NCI-H1092 (cell line): Measurements from ENCODE around the gene GPR180.
"Not testable (repeated sequence)": the region's sequence is repeated elsewhere in the genome, so short reads cannot be mapped to it uniquely, and the experiment has no call there.

Source experiments
- DNase-seq: peaks from one replicate; lab custom pipeline; 2025; lab: John Stamatoyannopoulos, UW

GPR180 gene

GRCh38 chr13:94596575-94596971, 5.1 kb upstream of the GPR180 start:
- no peak for DNase-seq

GRCh38 chr13:94598281-94598680, 3.4 kb upstream of the GPR180 start:
- DNase-seq = no peak

GRCh38 chr13:94599877-94600276, 1.8 kb upstream of the GPR180 start:
- DNase-seq = no peak

GRCh38 chr13:94602467-94602866, 810 bp downstream of the GPR180 start:
- no peak for DNase-seq

GRCh38 chr13:94607056-94607455, 5.4 kb downstream of the GPR180 start:
- no peak for DNase-seq

- DNase-seq = no peak
Observed at GRCh38 chr13:94607939-94608338, 6.3 kb downstream of the GPR180 start.

GRCh38 chr13:94608586-94608985, 6.9 kb downstream of the GPR180 start:
- DNase-seq = no peak

GRCh38 chr13:94609196-94609595, 7.5 kb downstream of the GPR180 start:
- DNase-seq = no peak

- DNase-seq = no peak
Observed at GRCh38 chr13:94610475-94610874, 8.8 kb downstream of the GPR180 start.

GRCh38 chr13:94612050-94612449, 10.4 kb downstream of the GPR180 start:
- no peak for DNase-seq

- no peak for DNase-seq
Observed at GRCh38 chr13:94613051-94613450, 11.4 kb downstream of the GPR180 start.

- peak; percentile 22 for DNase-seq
Observed at GRCh38 chr13:94617389-94618000, 15.8 kb downstream of the GPR180 start.

- DNase-seq = peak; percentile 16
Observed at GRCh38 chr13:94620286-94620896, 18.7 kb downstream of the GPR180 start.

GRCh38 chr13:94622344-94622743, 20.7 kb downstream of the GPR180 start:
- DNase-seq = no peak

GRCh38 chr13:94623316-94623715, 21.7 kb downstream of the GPR180 start:
- no peak for DNase-seq

- DNase-seq = no peak
Observed at GRCh38 chr13:94630858-94631257, 29.2 kb downstream of the GPR180 start.

- no peak for DNase-seq
Observed at GRCh38 chr13:94632226-94632980, 30.7 kb downstream of the GPR180 start.

- DNase-seq = not testable (repeated sequence)
Observed at GRCh38 chr13:94636096-94636495, 34.4 kb downstream of the GPR180 start.

GRCh38 chr13:94636942-94637578, 35.4 kb downstream of the GPR180 start:
- DNase-seq = no peak

GRCh38 chr13:94637677-94638076, 36.0 kb downstream of the GPR180 start:
- not testable (repeated sequence) for DNase-seq

GRCh38 chr13:94640721-94641120, 39.1 kb downstream of the GPR180 start:
- no peak for DNase-seq

GRCh38 chr13:94641409-94641941, 39.8 kb downstream of the GPR180 start:
- DNase-seq = peak; percentile 81

GRCh38 chr13:94646904-94647303, 45.2 kb downstream of the GPR180 start:
- DNase-seq = peak; percentile 8
